WTC11 (cell line): ENCODE results near the gene PLSCR4. TPM values are rescaled to one million over a fixed set of nuclear protein-coding genes. Genes with fewer than 3 reads are reported as not detected.
A peak's percentile ranks its signal among the peaks of the same experiment; 100 is the strongest.

Experiments
- ATAC-seq: fragments of 200-7000 bp; cut with Tn5 transposase; 2 replicates; pipeline ENCODE4 v1.10.0; 2021; ENCODE audit warnings: mild to moderate bottlenecking, moderate library complexity
- CTCF ChIA-PET: fragments of 300-600 bp; sonication (Branson Sonifier 250); formaldehyde crosslinking; loops from one replicate; lab custom pipeline; 2021; ENCODE audit warnings: antibody characterized with exemption; lab: Charles Lee
- POLR2A ChIA-PET: fragments of 350-600 bp; sonication (Branson Sonifier 250); formaldehyde crosslinking; loops from one replicate; lab custom pipeline; 2021; ENCODE audit warnings: antibody characterized with exemption; lab: Charles Lee
- DNase-seq: peaks from one replicate; pipeline ENCODE4 v3.0.0; 2021; ENCODE audit warnings: low spot score
- H3K27ac Mint-ChIP-seq: 2 replicates; pipeline ENCODE4 v1.8.0; 2021; ENCODE audit warnings: mixed read lengths
- H3K27me3 Mint-ChIP-seq: 2 replicates; pipeline ENCODE4 v1.8.0; 2021; ENCODE audit warnings: low read depth, mild to moderate bottlenecking, moderate library complexity, mixed read lengths
- H3K36me3 Mint-ChIP-seq: 2 replicates; pipeline ENCODE4 v1.8.0; 2021; ENCODE audit warnings: mixed read lengths
- H3K4me1 Mint-ChIP-seq: 2 replicates; pipeline ENCODE4 v1.8.0; 2022; ENCODE audit warnings: mixed read lengths
- H3K4me3 Mint-ChIP-seq: 2 replicates; pipeline ENCODE4 v1.8.0; 2021; ENCODE audit warnings: mild to moderate bottlenecking, moderate library complexity, mixed read lengths
- H3K9me3 Mint-ChIP-seq: 2 replicates; pipeline ENCODE4 v1.8.0; 2021; ENCODE audit warnings: mixed read lengths
- ATF1 ChIP-seq: sonication (generic); formaldehyde crosslinking; IDR thresholded peaks from 2 replicates; pipeline ENCODE4 v1.8.1; 2023; ENCODE audit warnings: mild to moderate bottlenecking, moderate library complexity, missing genetic modification reagents
- ETV6 ChIP-seq: sonication (generic); formaldehyde crosslinking; IDR thresholded peaks from 2 replicates; pipeline ENCODE4 v1.8.1; 2022; ENCODE audit warnings: mild to moderate bottlenecking, missing genetic modification reagents
- FOXP4 ChIP-seq: sonication (generic); formaldehyde crosslinking; IDR thresholded peaks from 2 replicates; pipeline ENCODE4 v1.8.0; 2022; ENCODE audit warnings: mild to moderate bottlenecking, missing genetic modification reagents
- MXD4 ChIP-seq: fragments of 250-450 bp; sonication (Bioruptor Pico); IDR thresholded peaks from 2 replicates; pipeline ENCODE4 v1.8.0; 2021; ENCODE audit warnings: mild to moderate bottlenecking, moderate library complexity, borderline replicate concordance
- STAT6 ChIP-seq: sonication (generic); formaldehyde crosslinking; conservative IDR thresholded peaks from 2 replicates; pipeline ENCODE4 v1.8.1; 2023; ENCODE audit warnings: mild to moderate bottlenecking, low read depth, missing genetic modification reagents, moderate library complexity
- TEAD4 ChIP-seq: sonication (generic); formaldehyde crosslinking; IDR thresholded peaks from 2 replicates; pipeline ENCODE4 v1.8.0; 2022; ENCODE audit warnings: mild to moderate bottlenecking, missing genetic modification reagents
- ZBTB21 ChIP-seq: sonication (generic); formaldehyde crosslinking; IDR thresholded peaks from 2 replicates; pipeline ENCODE4 v1.8.1; 2023; ENCODE audit warnings: mild to moderate bottlenecking, missing genetic modification reagents, borderline replicate concordance
- ZNF138 ChIP-seq: sonication (generic); formaldehyde crosslinking; conservative IDR thresholded peaks from 2 replicates; pipeline ENCODE4 v1.8.1; 2022; ENCODE audit warnings: mild to moderate bottlenecking, moderate library complexity, missing genetic modification reagents
- ZNF281 ChIP-seq: sonication (generic); formaldehyde crosslinking; IDR thresholded peaks from 2 replicates; pipeline ENCODE4 v1.8.0; 2023; ENCODE audit warnings: mild to moderate bottlenecking, missing genetic modification reagents
- ZNF425 ChIP-seq: fragments of 250-450 bp; sonication (Bioruptor Pico); conservative IDR thresholded peaks from 2 replicates; pipeline ENCODE4 v1.9.0; 2021; ENCODE audit warnings: mild to moderate bottlenecking
- total RNA-seq: library from RNA; stranded (reverse); gene quantifications from 3 replicates; pipeline ENCODE4 v1.2.3, GENCODE V29; 2021
- TF ChIP-seq, protein P1 (sequence below): sonication (generic); formaldehyde crosslinking; IDR thresholded peaks from 2 replicates; pipeline ENCODE4 v1.8.0; 2022; ENCODE audit warnings: mild to moderate bottlenecking, missing genetic modification reagents
- TF ChIP-seq, protein P2 (sequence below): sonication (generic); formaldehyde crosslinking; conservative IDR thresholded peaks from 2 replicates; pipeline ENCODE4 v1.8.1; 2022; ENCODE audit warnings: mild to moderate bottlenecking, missing genetic modification reagents
- TF ChIP-seq, protein P3 (sequence below): sonication (generic); formaldehyde crosslinking; IDR thresholded peaks from 2 replicates; pipeline ENCODE4 v1.8.0; 2022; ENCODE audit warnings: mild to moderate bottlenecking, missing genetic modification reagents
- TF ChIP-seq, protein P4 (sequence below): sonication (generic); formaldehyde crosslinking; IDR thresholded peaks from 2 replicates; pipeline ENCODE4 v1.8.1; 2023; ENCODE audit warnings: mild to moderate bottlenecking, missing genetic modification reagents, borderline replicate concordance

PLSCR4 gene
- total RNA-seq, 1 experiment from 2014 or later: 3.5 TPM

DNA sequence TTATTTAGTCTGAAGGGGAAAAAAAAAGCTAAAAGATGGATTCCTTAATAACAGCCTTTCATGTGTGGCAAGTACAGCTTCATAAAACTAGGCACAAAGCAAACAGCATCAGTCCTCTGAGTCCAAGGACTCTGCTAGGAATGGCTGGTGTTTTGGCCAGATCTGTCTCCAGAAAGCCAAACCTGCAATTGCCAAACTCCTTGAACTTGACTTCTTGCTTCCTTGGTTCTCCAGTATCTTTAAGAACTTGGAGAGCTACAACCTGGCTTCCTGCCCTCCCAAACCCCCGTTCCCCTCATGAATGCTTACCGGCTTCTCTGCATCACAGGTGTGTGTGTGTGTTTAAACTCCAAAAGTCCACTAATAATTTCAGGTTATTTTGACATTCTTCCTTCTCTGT, 88.3 kb downstream of the PLSCR4 start (continued):
- TF ChIP-seq FOXP4 (no peak), ATF1 (CRISPR knock-in tag) (no peak), ETV6 (CRISPR knock-in tag) (no peak), TEAD4 (CRISPR knock-in tag) (no peak), ZNF281 (CRISPR knock-in tag) (no peak), STAT6 (CRISPR knock-in tag) (no peak), MXD4 (no peak), ZNF425 (no peak), ZNF138 (CRISPR knock-in tag) (no peak)
- TF ChIP-seq, protein P1, sequence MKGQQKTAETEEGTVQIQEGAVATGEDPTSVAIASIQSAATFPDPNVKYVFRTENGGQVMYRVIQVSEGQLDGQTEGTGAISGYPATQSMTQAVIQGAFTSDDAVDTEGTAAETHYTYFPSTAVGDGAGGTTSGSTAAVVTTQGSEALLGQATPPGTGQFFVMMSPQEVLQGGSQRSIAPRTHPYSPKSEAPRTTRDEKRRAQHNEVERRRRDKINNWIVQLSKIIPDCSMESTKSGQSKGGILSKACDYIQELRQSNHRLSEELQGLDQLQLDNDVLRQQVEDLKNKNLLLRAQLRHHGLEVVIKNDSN (CRISPR knock-in tag): no peak

GRCh38 chr3:146161663-146162002, 89.3 kb downstream of the PLSCR4 start:
- ChIA-PET CTCF (interaction anchor here (1.1 to 2.7 kb wide), 7 partner anchors 24 to 385 kb away, joined by 3 to 43 read pairs (median 10); no protein-coding TSS in a partner anchor), POLR2A (interaction anchor here (1.1 to 1.2 kb wide), 2 partner anchors 23 to 308 kb away, joined by 3 to 4 read pairs; partner anchors contain the start of gene PLSCR2)
- Mint-ChIP-seq H3K4me1 (peaks cover 64% of the 10 kb centered on the region), H3K4me3 (peak overlapping the region; percentile 73), H3K27me3 (peaks cover 16% of the 10 kb centered on the region), H3K27ac (peak overlapping the region; percentile 55; the same call in 1 of the 2 replicates), H3K36me3 (no peaks in the 10 kb centered on the region), H3K9me3 (no peaks in the 10 kb centered on the region)
- no peak for DNase-seq
- no peak for ATAC-seq
- TF ChIP-seq, protein P2, sequence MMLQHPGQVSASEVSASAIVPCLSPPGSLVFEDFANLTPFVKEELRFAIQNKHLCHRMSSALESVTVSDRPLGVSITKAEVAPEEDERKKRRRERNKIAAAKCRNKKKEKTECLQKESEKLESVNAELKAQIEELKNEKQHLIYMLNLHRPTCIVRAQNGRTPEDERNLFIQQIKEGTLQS (CRISPR knock-in tag): no peak
- TF ChIP-seq MXD4 (no peak), ZBTB21 (no peak)
- TF ChIP-seq, protein P3, sequence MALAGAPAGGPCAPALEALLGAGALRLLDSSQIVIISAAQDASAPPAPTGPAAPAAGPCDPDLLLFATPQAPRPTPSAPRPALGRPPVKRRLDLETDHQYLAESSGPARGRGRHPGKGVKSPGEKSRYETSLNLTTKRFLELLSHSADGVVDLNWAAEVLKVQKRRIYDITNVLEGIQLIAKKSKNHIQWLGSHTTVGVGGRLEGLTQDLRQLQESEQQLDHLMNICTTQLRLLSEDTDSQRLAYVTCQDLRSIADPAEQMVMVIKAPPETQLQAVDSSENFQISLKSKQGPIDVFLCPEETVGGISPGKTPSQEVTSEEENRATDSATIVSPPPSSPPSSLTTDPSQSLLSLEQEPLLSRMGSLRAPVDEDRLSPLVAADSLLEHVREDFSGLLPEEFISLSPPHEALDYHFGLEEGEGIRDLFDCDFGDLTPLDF (CRISPR knock-in tag): no peak
- TF ChIP-seq, protein P4, sequence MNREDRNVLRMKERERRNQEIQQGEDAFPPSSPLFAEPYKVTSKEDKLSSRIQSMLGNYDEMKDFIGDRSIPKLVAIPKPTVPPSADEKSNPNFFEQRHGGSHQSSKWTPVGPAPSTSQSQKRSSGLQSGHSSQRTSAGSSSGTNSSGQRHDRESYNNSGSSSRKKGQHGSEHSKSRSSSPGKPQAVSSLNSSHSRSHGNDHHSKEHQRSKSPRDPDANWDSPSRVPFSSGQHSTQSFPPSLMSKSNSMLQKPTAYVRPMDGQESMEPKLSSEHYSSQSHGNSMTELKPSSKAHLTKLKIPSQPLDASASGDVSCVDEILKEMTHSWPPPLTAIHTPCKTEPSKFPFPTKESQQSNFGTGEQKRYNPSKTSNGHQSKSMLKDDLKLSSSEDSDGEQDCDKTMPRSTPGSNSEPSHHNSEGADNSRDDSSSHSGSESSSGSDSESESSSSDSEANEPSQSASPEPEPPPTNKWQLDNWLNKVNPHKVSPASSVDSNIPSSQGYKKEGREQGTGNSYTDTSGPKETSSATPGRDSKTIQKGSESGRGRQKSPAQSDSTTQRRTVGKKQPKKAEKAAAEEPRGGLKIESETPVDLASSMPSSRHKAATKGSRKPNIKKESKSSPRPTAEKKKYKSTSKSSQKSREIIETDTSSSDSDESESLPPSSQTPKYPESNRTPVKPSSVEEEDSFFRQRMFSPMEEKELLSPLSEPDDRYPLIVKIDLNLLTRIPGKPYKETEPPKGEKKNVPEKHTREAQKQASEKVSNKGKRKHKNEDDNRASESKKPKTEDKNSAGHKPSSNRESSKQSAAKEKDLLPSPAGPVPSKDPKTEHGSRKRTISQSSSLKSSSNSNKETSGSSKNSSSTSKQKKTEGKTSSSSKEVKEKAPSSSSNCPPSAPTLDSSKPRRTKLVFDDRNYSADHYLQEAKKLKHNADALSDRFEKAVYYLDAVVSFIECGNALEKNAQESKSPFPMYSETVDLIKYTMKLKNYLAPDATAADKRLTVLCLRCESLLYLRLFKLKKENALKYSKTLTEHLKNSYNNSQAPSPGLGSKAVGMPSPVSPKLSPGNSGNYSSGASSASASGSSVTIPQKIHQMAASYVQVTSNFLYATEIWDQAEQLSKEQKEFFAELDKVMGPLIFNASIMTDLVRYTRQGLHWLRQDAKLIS (CRISPR knock-in tag): no peak
- TF ChIP-seq, all 79 proteins: peak for 0
